Stimulated activated naive CD4-positive, alpha-beta T cell treated with Interleukin-2 at 50 U/mL for 16 hours (primary cell): ENCODE results near the gene DNER.

Source experiments
- DNase-seq: peaks from one replicate; lab custom pipeline; 2025; lab: John Stamatoyannopoulos, UW

DNER gene

DNA sequence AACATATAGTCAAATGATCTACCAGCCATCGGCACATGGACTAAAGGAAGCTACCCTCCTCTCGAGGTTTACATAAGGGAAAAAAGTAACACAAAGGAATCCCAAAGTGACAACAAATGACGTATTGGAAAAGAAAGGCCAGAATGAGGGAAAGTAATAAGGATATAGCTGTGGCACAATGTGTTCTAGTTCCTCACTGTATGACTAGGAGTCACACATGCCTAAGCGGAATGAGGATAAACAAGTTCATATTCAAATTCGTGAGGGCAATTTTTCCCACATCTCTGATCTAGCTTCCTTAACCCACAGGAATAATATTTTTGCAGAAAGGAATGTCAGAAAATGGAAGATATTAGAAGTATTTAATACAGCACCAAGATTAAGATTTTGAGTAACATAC, 281.0 kb downstream of the DNER start:
- DNase-seq: no peak

DNA sequence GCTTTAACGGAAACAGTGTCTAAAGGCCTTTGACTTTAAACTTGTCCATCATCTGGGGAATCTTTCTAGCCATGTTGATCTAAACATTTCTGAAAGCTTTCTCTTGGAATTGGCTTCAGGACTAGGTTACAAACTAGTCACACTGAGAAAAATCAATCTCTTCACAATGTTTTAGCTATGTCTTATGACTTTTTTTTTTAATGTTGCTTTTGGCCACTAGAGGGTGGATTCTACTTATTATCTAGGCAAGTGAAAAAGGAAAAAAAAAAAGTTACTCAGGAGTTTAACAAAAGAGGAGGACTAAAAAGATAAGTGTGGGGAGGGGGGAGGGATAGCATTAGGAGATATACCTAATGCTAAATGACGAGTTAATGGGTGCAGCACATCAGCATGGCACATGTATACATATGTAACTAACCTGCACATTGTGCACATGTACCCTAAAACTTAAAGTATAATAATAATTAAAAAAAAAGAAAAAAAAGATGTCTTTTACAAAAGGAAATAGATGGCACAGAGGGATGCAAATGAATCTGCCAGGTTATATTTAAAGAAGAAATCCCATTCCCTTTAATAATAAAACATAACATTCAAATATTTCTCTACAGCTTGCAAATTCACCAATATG, 282.9 kb downstream of the DNER start:
- DNase-seq: no peak

DNA sequence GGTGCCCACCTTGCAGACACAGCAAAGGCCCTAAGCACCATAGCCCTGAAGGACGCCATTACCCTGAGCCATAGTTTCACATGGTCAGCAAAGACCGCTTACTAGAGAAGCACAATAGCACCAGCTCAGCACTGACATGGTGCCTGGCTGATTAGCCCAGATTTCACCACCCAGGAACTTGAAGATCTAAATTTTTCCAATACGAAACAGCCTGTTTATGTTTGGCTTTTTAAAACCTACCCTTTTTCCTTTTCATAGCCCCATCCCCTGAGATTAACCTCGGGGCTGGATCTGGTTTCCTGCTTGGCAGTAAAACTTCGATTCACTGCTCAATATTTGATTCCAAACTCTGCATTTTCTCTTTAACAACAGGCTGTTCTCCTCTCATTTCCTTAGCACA, 284.8 kb downstream of the DNER start:
- no peak for DNase-seq

DNA sequence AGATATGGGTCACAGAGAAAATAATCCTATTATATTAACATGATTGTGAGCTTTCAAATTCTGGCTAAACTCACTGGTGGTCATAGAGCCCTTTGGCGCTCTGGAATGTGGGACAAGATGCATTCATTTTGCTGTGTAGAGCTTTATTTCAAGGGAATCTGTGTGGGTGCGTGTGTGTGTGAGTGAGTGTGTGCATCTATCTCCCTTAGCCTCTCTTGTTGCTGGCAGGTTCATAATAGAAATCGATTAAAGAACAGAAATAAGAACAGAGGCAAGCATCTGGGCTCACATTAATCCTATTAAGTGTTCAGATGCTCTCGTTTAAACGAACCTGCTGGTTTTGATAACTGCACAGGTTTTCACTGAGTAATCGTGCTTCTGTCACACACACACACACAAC, 287.9 kb downstream of the DNER start:
- DNase-seq: no peak

- no peak for DNase-seq
Measured at GRCh38 chr2:229425598-229425997, 288.8 kb downstream of the DNER start.

DNA sequence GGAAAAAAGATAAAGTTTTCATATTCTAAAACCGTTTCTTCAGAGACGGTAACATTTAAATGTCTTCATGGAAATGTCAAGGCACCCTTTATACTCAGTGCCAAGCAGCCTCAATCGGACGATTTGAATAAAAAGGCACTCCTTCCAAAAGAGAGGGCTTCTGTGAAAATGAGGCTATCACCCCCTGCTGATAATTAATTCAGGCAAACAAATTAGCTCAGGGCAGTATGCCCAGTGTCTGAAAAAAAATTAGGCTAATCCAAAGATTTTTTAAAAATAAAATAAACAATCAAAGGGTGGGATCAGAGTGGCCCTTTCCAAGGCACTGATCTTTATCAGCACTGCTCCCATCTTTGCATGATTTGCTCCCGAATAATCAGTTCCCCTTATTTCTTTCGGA, 292.3 kb downstream of the DNER start:
- DNase-seq: no peak

DNA sequence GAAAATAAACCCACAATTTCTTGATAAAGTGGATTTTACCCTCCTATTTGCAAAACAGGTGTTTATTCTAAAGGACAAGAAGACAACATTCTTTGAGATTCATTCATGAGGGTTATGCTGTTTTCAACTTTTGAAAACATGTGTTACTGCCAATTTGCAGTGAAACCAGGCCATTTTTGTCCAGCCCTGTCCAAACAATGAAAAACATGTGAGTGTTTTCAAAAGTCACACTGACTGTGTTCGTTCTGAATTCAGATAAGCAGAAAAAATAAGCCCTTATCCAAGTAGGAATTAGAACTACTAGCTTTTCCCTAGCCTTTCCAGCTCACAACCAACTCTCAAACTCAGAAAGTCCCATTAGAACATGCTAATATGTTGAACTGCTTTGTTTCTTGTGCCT, 295.2 kb downstream of the DNER start:
- no peak for DNase-seq

- DNase-seq: no peak
Measured at GRCh38 chr2:229417916-229418315, 296.4 kb downstream of the DNER start.

- DNase-seq: no peak
Measured at GRCh38 chr2:229417176-229417575, 297.2 kb downstream of the DNER start.

DNA sequence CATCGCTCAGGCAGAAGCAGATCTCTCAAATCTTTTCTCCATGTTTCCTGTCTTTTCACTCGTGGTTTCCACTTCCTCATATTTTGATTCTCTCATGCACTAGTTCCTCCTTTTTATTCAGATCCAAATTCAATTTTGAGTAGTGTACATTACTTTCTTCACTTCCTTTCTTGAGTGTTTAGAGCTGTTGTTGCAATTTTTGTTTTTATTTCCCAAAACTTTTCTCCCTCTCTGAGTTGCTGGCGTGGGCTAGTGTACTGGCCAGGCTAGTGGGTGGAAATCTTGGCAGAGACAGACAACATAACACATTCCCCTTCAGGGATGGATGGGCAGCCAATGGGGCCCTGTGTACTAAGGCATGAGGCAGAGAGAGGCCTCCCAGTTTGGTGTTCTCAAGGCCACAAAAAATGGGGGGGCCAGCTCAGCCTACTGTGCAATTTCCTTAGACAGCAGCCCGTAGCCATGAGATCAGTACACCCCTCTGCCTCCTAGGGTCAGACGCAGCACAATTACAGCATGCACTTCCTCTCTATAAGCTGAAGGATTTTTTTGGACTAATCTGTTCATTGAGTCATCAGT, 298.1 kb downstream of the DNER start:
- DNase-seq: no peak

- no peak for DNase-seq
Measured at GRCh38 chr2:229414631-229415030, 299.7 kb downstream of the DNER start.

GRCh38 chr2:229412686-229413085, 301.7 kb downstream of the DNER start:
- no peak for DNase-seq

GRCh38 chr2:229410946-229411345, 303.4 kb downstream of the DNER start:
- no peak for DNase-seq

DNA sequence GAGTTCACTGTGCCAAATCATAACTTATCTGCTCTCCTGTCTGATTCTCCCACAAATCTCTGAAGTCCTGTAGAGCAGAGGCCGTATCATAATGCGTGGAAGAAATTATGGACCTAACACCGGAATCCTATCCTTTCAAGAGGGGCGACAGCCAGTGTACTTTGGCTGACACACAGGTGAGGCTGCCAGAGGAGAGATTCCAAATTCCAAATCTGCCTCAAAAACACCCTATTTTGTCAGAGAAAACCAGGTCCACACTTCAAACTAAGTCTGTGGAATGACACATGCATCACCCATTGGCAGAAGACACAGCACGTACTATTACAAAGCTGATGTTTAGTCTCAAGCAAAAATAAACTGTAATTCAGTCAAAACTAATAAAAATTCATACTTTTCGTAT, 304.1 kb downstream of the DNER start:
- no peak for DNase-seq

- no peak for DNase-seq
Measured at GRCh38 chr2:229409751-229410181, 304.6 kb downstream of the DNER start.

DNA sequence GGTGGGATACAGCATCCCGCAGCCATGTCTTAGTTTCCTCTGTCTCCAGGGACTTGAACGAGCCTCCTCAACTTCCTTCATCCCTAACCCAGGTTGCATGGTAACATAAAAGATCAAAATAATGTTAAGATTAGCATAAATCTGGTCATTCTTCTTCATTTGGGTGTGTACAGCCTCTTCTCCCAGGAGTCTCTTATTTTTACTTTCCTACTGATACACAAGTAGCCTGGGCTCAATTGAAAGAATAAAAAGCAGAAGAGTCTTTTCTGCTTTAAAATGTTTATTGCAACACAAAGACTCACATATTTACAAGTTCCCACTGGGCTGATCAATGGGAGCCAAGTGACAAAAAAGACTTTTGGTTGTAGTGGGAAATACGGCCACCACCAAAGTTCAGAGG, 305.4 kb downstream of the DNER start:
- DNase-seq: no peak

GRCh38 chr2:229408356-229408755, 306.0 kb downstream of the DNER start:
- no peak for DNase-seq

- DNase-seq: no peak
Measured at GRCh38 chr2:229407170-229407569, 307.2 kb downstream of the DNER start.

DNA sequence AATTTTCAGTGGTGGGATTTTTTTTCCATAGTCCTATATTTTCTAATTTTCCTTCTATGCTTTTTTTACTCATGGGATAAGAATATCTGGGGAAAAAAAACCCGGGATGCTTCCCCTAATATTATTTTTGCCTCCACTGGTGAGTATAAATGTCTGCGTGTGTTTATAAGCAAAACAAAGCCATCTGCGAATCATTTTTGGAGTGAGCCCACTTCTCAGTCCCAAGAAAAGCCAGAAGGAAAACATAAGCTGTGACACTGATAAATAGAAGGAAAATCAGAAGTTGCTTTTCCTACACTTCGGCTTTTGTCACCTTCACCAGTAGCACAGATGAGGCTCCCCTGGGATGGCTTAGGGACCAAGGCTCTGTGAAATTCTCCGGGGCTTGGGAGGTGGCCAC, 308.6 kb downstream of the DNER start:
- no peak for DNase-seq

DNA sequence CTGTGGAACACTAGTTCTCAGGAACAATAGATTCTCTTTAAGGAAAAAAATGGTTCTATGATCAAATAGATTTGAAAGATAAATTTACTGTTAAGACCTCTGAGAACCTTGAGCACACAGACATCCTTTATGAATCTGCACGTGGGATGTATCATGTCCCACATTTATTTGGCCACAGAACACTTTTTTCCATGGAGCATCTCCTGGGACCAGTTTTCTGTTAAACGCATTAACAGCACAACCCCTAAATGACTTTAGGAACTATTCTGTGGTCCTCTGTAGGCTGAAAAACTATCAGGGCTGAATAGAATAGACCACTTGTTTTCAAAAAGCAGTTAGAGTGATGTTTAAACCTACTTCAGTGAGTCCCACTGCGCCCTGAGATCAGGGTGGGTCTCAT, 311.1 kb downstream of the DNER start:
- no peak for DNase-seq

DNA sequence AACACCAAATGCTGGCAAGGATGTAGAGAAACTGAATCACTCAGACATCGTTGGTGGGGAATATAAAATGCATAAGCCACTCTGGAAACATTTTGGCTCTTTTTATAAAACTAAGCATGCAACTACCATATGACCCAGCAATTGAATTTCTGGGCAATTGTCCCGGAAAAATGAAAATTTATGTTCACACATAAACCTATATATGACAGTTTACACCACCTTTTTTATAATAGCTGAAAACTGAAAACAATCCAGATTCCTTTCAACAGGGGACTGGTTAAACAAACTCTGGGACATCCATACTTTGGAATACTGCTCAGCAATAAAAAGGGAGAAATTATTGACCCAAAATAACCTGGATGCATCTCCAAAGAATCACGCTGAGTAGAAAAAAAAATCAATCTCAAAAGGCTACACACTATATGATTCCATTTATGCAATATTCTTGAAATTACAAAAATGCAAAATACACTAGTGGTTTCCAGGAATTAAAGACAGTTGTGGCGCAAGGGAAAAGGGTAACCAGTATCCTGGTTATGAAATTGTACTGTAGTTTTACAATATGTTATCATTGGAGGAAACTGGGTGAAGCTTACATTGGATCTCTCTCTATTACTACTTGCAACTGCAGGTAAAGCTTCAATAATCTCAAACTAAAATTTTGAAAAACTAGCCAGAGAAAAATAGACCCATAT, 313.0 kb downstream of the DNER start:
- DNase-seq: no peak

- DNase-seq: no peak
Measured at GRCh38 chr2:229393926-229394325, 320.4 kb downstream of the DNER start.

DNA sequence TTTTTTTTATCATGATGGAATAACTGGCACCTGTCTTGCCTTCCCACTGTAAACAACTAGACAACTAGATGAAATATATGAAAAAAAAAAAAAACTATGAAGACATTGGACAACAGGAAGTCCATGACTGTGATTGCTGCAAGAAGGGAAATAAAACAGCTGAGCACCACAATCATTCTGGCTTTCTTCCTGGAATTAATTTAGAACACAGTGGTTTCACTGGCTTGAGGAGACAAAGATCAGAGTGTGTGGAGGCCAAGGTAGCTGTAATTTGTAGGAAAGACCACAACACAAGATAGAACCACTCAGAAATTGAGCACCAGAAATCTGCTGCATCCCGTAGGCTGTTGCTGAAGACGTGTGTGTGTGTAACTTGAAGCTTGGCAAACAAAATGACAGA, 322.2 kb downstream of the DNER start:
- DNase-seq: no peak

GRCh38 chr2:229388731-229389130, 325.6 kb downstream of the DNER start:
- no peak for DNase-seq
